Measurements from ENCODE around the gene MOB3A.

Gene MOB3A

GRCh38 chr19:2079865-2080301 lies 16.2 kb downstream of the MOB3A start:
- DNase-seq (ENCODE audit: low read depth) = no peak
- TF ChIP-seq CTCF (IDR thresholded peaks at IDR 0.05; ENCODE audit: insufficient read depth, low read depth, low read length, missing control alignments) = no peak
- peak overlapping the region; percentile 97 for H3K4me3 ChIP-seq (ENCODE audit: low read depth, low read length)

- H3K4me3 ChIP-seq (ENCODE audit: low read depth, low read length) = peak overlapping the region; percentile 97
- no peak for DNase-seq (ENCODE audit: low read depth)
- TF ChIP-seq CTCF (IDR thresholded peaks at IDR 0.05; ENCODE audit: insufficient read depth, low read depth, low read length, missing control alignments) = no peak
These were observed 16.9 kb downstream of the MOB3A start for GRCh38 chr19:2079076-2079864.

GRCh38 chr19:2077833-2078619 lies 18.1 kb downstream of the MOB3A start:
- TF ChIP-seq CTCF (IDR thresholded peaks at IDR 0.05; ENCODE audit: insufficient read depth, low read depth, low read length, missing control alignments) = no peak
- no peak overlapping the region for H3K4me3 ChIP-seq (ENCODE audit: low read depth, low read length)
- DNase-seq (ENCODE audit: low read depth) = no peak

- H3K4me3 ChIP-seq (ENCODE audit: low read depth, low read length) = no peak overlapping the region
- TF ChIP-seq CTCF (IDR thresholded peaks at IDR 0.05; ENCODE audit: insufficient read depth, low read depth, low read length, missing control alignments) = no peak
- no peak for DNase-seq (ENCODE audit: low read depth)
These were observed 18.7 kb downstream of the MOB3A start for GRCh38 chr19:2077398-2077797.

GRCh38 chr19:2076526-2076944 lies 19.6 kb downstream of the MOB3A start:
- no peak overlapping the region for H3K4me3 ChIP-seq (ENCODE audit: low read depth, low read length)
- no peak for DNase-seq (ENCODE audit: low read depth)
- no peak for TF ChIP-seq CTCF (IDR thresholded peaks at IDR 0.05; ENCODE audit: insufficient read depth, low read depth, low read length, missing control alignments)

GRCh38 chr19:2072757-2073551 lies 23.2 kb downstream of the MOB3A start:
- DNase-seq (ENCODE audit: low read depth) = no peak
- TF ChIP-seq CTCF (IDR thresholded peaks at IDR 0.05; ENCODE audit: insufficient read depth, low read depth, low read length, missing control alignments) = no peak
- no peak overlapping the region for H3K4me3 ChIP-seq (ENCODE audit: low read depth, low read length)

All from GM12865 (cell line).